Astrocyte (in vitro differentiated cells and primary cell): ENCODE results near the gene GHRHR. TPM values are rescaled to one million over a fixed set of nuclear protein-coding genes. Genes with fewer than 3 reads are reported as not detected.

Experiments
- DNase-seq: peaks from one replicate; pipeline ENCODE4 v3.0.0-alpha.2; 2010; ENCODE audit warnings: low read depth
- FAIRE-seq: peaks from 2 replicates; lab custom pipeline; 2011; peaks lifted over from hg19 to GRCh38; lab: Jason Lieb, UNC
- H2AFZ ChIP-seq: 2 replicates; pipeline ENCODE4 v1.6.0; 2012; ENCODE audit warnings: low read depth, low read length, inconsistent platforms
- H3K27ac ChIP-seq: 2 replicates; pipeline ENCODE4 v1.5.1; 2011; ENCODE audit warnings: low read depth, low read length, inconsistent platforms
- H3K27me3 ChIP-seq: 2 replicates; pipeline ENCODE4 v1.6.0; 2011; ENCODE audit warnings: low read length, inconsistent platforms; ENCODE audit not compliant: insufficient read depth
- H3K36me3 ChIP-seq: 2 replicates; pipeline ENCODE4 v1.5.1; 2011; ENCODE audit warnings: low read length, inconsistent platforms; ENCODE audit not compliant: insufficient read depth
- H3K4me1 ChIP-seq: 2 replicates; pipeline ENCODE4 v1.5.1; 2011; ENCODE audit warnings: low read length, inconsistent platforms; ENCODE audit not compliant: insufficient read depth
- H3K4me2 ChIP-seq: 2 replicates; pipeline ENCODE4 v1.6.0; 2012; ENCODE audit warnings: low read length, inconsistent platforms
- H3K4me3 ChIP-seq: 2 replicates; pipeline ENCODE4 v1.5.1; 2011; ENCODE audit warnings: low read depth, mild to moderate bottlenecking, low read length, inconsistent platforms; ENCODE audit not compliant: insufficient read depth
- H3K79me2 ChIP-seq: 2 replicates; pipeline ENCODE4 v1.6.0; 2012; ENCODE audit warnings: mild to moderate bottlenecking, low read length, inconsistent platforms; ENCODE audit not compliant: insufficient read depth
- H3K9ac ChIP-seq: 2 replicates; pipeline ENCODE4 v1.6.0; 2012; ENCODE audit warnings: mild to moderate bottlenecking, low read length, inconsistent platforms
- H3K9me3 ChIP-seq: 2 replicates; pipeline ENCODE4 v1.5.1; 2012; ENCODE audit warnings: low read depth, mild to moderate bottlenecking, low read length, inconsistent platforms; ENCODE audit not compliant: insufficient read depth
- H4K20me1 ChIP-seq: 2 replicates; pipeline ENCODE4 v1.6.0; 2012; ENCODE audit warnings: low read length, inconsistent platforms; ENCODE audit not compliant: insufficient read depth
- H3K27ac Mint-ChIP-seq: one replicate; pipeline ENCODE4 v1.8.0; 2021; ENCODE audit warnings: mild to moderate bottlenecking, mixed read lengths; ENCODE audit not compliant: unreplicated experiment
- H3K27me3 Mint-ChIP-seq: one replicate; pipeline ENCODE4 v1.8.0; 2021; ENCODE audit warnings: low read depth, mixed read lengths; ENCODE audit not compliant: unreplicated experiment
- H3K36me3 Mint-ChIP-seq: one replicate; pipeline ENCODE4 v1.8.0; 2021; ENCODE audit warnings: low read depth, mixed read lengths; ENCODE audit not compliant: unreplicated experiment
- H3K4me1 Mint-ChIP-seq: one replicate; pipeline ENCODE4 v1.8.0; 2021; ENCODE audit warnings: low read depth, mixed read lengths; ENCODE audit not compliant: unreplicated experiment
- H3K4me3 Mint-ChIP-seq: one replicate; pipeline ENCODE4 v1.8.0; 2021; ENCODE audit warnings: mild to moderate bottlenecking, moderate library complexity, mixed read lengths; ENCODE audit not compliant: unreplicated experiment
- H3K9me3 Mint-ChIP-seq: one replicate; pipeline ENCODE4 v1.8.0; 2021; ENCODE audit warnings: mild to moderate bottlenecking, mixed read lengths; ENCODE audit not compliant: unreplicated experiment
- CTCF ChIP-seq: IDR thresholded peaks from 2 replicates; pipeline ENCODE4 v1.5.1; 2011; ENCODE audit warnings: low read depth, mild to moderate bottlenecking, inconsistent platforms, low read length, moderate library complexity; ENCODE audit not compliant: insufficient read depth
- EZH2 ChIP-seq: IDR thresholded peaks from 2 replicates; pipeline ENCODE4 v1.6.1; 2012; ENCODE audit warnings: mild to moderate bottlenecking, low read length, inconsistent platforms; ENCODE audit not compliant: insufficient read depth
- total RNA-seq: library from RNA; stranded (reverse); gene quantifications from 2 replicates; pipeline ENCODE4 v1.2.1, GENCODE V29; 2021

GHRHR gene
- total RNA-seq, 1 donor from 2014 or later = not detected

- peaks cover 3% of the 10 kb centered on the region for H3K27me3 ChIP-seq
- peaks cover 21% of the 10 kb centered on the region for H3K27me3 Mint-ChIP-seq
- H3K9me3 Mint-ChIP-seq = peaks cover 2% of the 10 kb centered on the region
- H3K4me3 ChIP-seq = no peak overlapping the region
- H3K36me3 Mint-ChIP-seq = peaks cover 11% of the 10 kb centered on the region
- peaks cover 8% of the 10 kb centered on the region for H3K9me3 ChIP-seq
- no peaks in the 10 kb centered on the region for H4K20me1 ChIP-seq
- no peak overlapping the region for H3K4me2 ChIP-seq
- DNase-seq (no peak), FAIRE-seq (no peak)
- H3K27ac ChIP-seq = no peak overlapping the region
- no peak for TF ChIP-seq EZH2
- no peak for TF ChIP-seq CTCF
- no peak overlapping the region for H3K4me3 Mint-ChIP-seq
- no peak overlapping the region for H2AFZ ChIP-seq
- H3K36me3 ChIP-seq = no peaks in the 10 kb centered on the region
- no peaks in the 10 kb centered on the region for H3K79me2 ChIP-seq
- peaks cover 9% of the 10 kb centered on the region for H3K4me1 Mint-ChIP-seq
- no peak overlapping the region for H3K9ac ChIP-seq
- H3K4me1 ChIP-seq = no peaks in the 10 kb centered on the region
- no peak overlapping the region for H3K27ac Mint-ChIP-seq
These were observed 35.4 kb upstream of the GHRHR start for GRCh38 chr7:30928254-30928872.

GRCh38 chr7:30929686-30930085, 34.1 kb upstream of the GHRHR start:
- Mint-ChIP-seq H3K27ac (no peak overlapping the region), H3K9me3 (peaks cover 2% of the 10 kb centered on the region), H3K27me3 (peaks cover 21% of the 10 kb centered on the region), H3K36me3 (peaks cover 8% of the 10 kb centered on the region), H3K4me1 (peaks cover 9% of the 10 kb centered on the region), H3K4me3 (no peak overlapping the region)
- FAIRE-seq = no peak
- H3K27ac ChIP-seq = no peak overlapping the region
- H3K4me2 ChIP-seq = no peak overlapping the region
- H3K79me2 ChIP-seq = no peaks in the 10 kb centered on the region
- H3K9ac ChIP-seq = no peak overlapping the region
- DNase-seq = no peak
- H3K4me1 ChIP-seq = no peaks in the 10 kb centered on the region
- H3K9me3 ChIP-seq = peaks cover 8% of the 10 kb centered on the region
- no peaks in the 10 kb centered on the region for H3K36me3 ChIP-seq
- H2AFZ ChIP-seq = no peak overlapping the region
- no peaks in the 10 kb centered on the region for H4K20me1 ChIP-seq
- TF ChIP-seq EZH2 (no peak), CTCF (no peak)
- no peak overlapping the region for H3K4me3 ChIP-seq
- H3K27me3 ChIP-seq = peaks cover 3% of the 10 kb centered on the region

- no peak for TF ChIP-seq CTCF
- TF ChIP-seq EZH2 = no peak
- Histone ChIP-seq H3K9ac (no peak overlapping the region), H3K79me2 (no peaks in the 10 kb centered on the region), H3K36me3 (no peaks in the 10 kb centered on the region), H3K4me3 (no peak overlapping the region), H3K27ac (no peak overlapping the region), H3K4me1 (no peaks in the 10 kb centered on the region), H3K9me3 (peaks cover 8% of the 10 kb centered on the region), H3K27me3 (peaks cover 3% of the 10 kb centered on the region), H4K20me1 (no peaks in the 10 kb centered on the region), H3K4me2 (no peak overlapping the region), H2AFZ (no peak overlapping the region)
- Mint-ChIP-seq H3K27me3 (peaks cover 22% of the 10 kb centered on the region), H3K36me3 (peaks cover 6% of the 10 kb centered on the region), H3K27ac (no peak overlapping the region), H3K9me3 (peaks cover 2% of the 10 kb centered on the region), H3K4me3 (no peak overlapping the region), H3K4me1 (peaks cover 9% of the 10 kb centered on the region)
- no peak for DNase-seq
- no peak for FAIRE-seq
These were observed 33.1 kb upstream of the GHRHR start for GRCh38 chr7:30930621-30931020.
